DMS79 treated with DMSO at 0.1 percent for 48 hours (cell line): ENCODE data around the gene U2AF1L4.
A peak's percentile ranks its signal among the peaks of the same experiment; 100 is the strongest.
"Not testable (repeated sequence)": the region's sequence is repeated elsewhere in the genome, so short reads cannot be mapped to it uniquely, and the experiment has no call there.

Experiments used
- DNase-seq: peaks from one replicate; lab custom pipeline; 2025; lab: John Stamatoyannopoulos, UW

U2AF1L4 gene

GRCh38 chr19:35725216-35725861, 19.9 kb downstream of the U2AF1L4 start:
- DNase-seq, result no peak

- no peak for DNase-seq
Observed at GRCh38 chr19:35724560-35724959, 20.7 kb downstream of the U2AF1L4 start.

GRCh38 chr19:35724132-35724531, 21.1 kb downstream of the U2AF1L4 start:
- not testable (repeated sequence) for DNase-seq

GRCh38 chr19:35723671-35724070, 21.5 kb downstream of the U2AF1L4 start:
- DNase-seq, result no peak

GRCh38 chr19:35722897-35723296, 22.3 kb downstream of the U2AF1L4 start:
- no peak for DNase-seq

- no peak for DNase-seq
Observed at GRCh38 chr19:35722461-35722860, 22.8 kb downstream of the U2AF1L4 start.

- no peak for DNase-seq
Observed at GRCh38 chr19:35721374-35721773, 23.8 kb downstream of the U2AF1L4 start.

- DNase-seq, result no peak
Observed at GRCh38 chr19:35720648-35721047, 24.6 kb downstream of the U2AF1L4 start.

- DNase-seq, result no peak
Observed at GRCh38 chr19:35720163-35720524, 25.1 kb downstream of the U2AF1L4 start.

- no peak for DNase-seq
Observed at GRCh38 chr19:35719402-35720162, 25.6 kb downstream of the U2AF1L4 start.

- DNase-seq, result no peak
Observed at GRCh38 chr19:35718345-35719041, 26.7 kb downstream of the U2AF1L4 start.

GRCh38 chr19:35717665-35718344, 27.4 kb downstream of the U2AF1L4 start, which contains the start of gene KMT2B:
KMT2B (plus strand) TSS chr19:35718003; CDS start chr19:35718019, 16 bp downstream.
- peak; percentile 86 for DNase-seq

- peak; percentile 64 for DNase-seq
Observed at GRCh38 chr19:35716801-35717664, 28.2 kb downstream of the U2AF1L4 start.

GRCh38 chr19:35715981-35716800, 29.0 kb downstream of the U2AF1L4 start:
- DNase-seq, result peak; percentile 39

- no peak for DNase-seq
Observed at GRCh38 chr19:35715355-35715809, 29.8 kb downstream of the U2AF1L4 start.

- no peak for DNase-seq
Observed at GRCh38 chr19:35714601-35715354, 30.4 kb downstream of the U2AF1L4 start.

- DNase-seq, result no peak
Observed at GRCh38 chr19:35713904-35714495, 31.2 kb downstream of the U2AF1L4 start.

- DNase-seq, result no peak
Observed at GRCh38 chr19:35713506-35713850, 31.7 kb downstream of the U2AF1L4 start.
